ENCODE measurements around the gene CDH13.
A peak's percentile ranks its signal among the peaks of the same experiment; 100 is the strongest.

CDH13 gene

GRCh38 chr16:83682116-83682867, 1055.5 kb downstream of the CDH13 start:
- no peaks in the 10 kb centered on the region for H3K9me3 ChIP-seq (ENCODE audit: control insufficient read depth, low read length)
- H2AFZ ChIP-seq (ENCODE audit: low read depth, low read length) = no peak overlapping the region
- H4K8ac ChIP-seq (ENCODE audit: low read length) = no peak overlapping the region
- H3K18ac ChIP-seq (ENCODE audit: low read depth in 1 of 2, low read length in 2 of 2) = peak overlapping the region in 1 of 2 experiments; percentile 37
- no peak overlapping the region for H3K23ac ChIP-seq (ENCODE audit: low read length in 2 of 2)
- no peaks in the 10 kb centered on the region for H3K79me1 ChIP-seq (replicated peaks; ENCODE audit: low read length, poor library complexity, severe bottlenecking)
- H2AK5ac ChIP-seq (ENCODE audit: low read length, severe bottlenecking) = no peak overlapping the region
- peaks cover 0 to 21% of the 10 kb centered on the region in 2 experiments for H3K27me3 ChIP-seq (ENCODE audit: control insufficient read depth in 1 of 2, insufficient read depth in 1 of 2, low read length in 2 of 2)
- WGBS = 69% methylated on average over 12 of the region's 13 CpGs
- peak overlapping the region in 1 of 2 experiments; percentile 60 for H2BK12ac ChIP-seq (ENCODE audit: low read length in 2 of 2)
- no peak overlapping the region for H3K4me3 ChIP-seq (ENCODE audit: insufficient read depth in 1 of 2, low read depth in 1 of 2, low read length in 2 of 2)
- H2BK120ac ChIP-seq (ENCODE audit: low read depth, low read length) = no peak overlapping the region
- no peak overlapping the region for H3K27ac ChIP-seq (ENCODE audit: low read length, poor library complexity, severe bottlenecking)
- no peak overlapping the region for H3K4ac ChIP-seq (ENCODE audit: low read depth in 1 of 2, low read length in 2 of 2)
- H3K14ac ChIP-seq (ENCODE audit: low read length in 2 of 2) = no peak overlapping the region
- peaks cover 0 to 3% of the 10 kb centered on the region in 2 experiments for H3K36me3 ChIP-seq (ENCODE audit: control insufficient read depth in 1 of 2, insufficient read depth in 2 of 2, low read depth in 1 of 2, low read length in 2 of 2)
- no peak overlapping the region for H2BK5ac ChIP-seq (ENCODE audit: low read depth, low read length, poor library complexity, severe bottlenecking)
- H3K4me2 ChIP-seq (ENCODE audit: low read length, poor library complexity, severe bottlenecking) = no peak overlapping the region
- H2BK15ac ChIP-seq (ENCODE audit: low read depth, poor library complexity, severe bottlenecking) = peak overlapping the region; percentile 26
- H3K4me1 ChIP-seq (ENCODE audit: control insufficient read depth, insufficient read depth, low read depth, low read length) = peaks cover 7% of the 10 kb centered on the region
- no peak overlapping the region for H4K91ac ChIP-seq (ENCODE audit: low read length)
- H3K9ac ChIP-seq (ENCODE audit: low read length) = no peak overlapping the region
- peak; percentile 31 for DNase-seq

GRCh38 chr16:83682868-83683235, 1056.1 kb downstream of the CDH13 start:
- peaks cover 8% of the 10 kb centered on the region for H3K4me1 ChIP-seq (ENCODE audit: control insufficient read depth, insufficient read depth, low read depth, low read length)
- H3K27me3 ChIP-seq (ENCODE audit: control insufficient read depth in 1 of 2, insufficient read depth in 1 of 2, low read length in 2 of 2) = peaks cover 0 to 21% of the 10 kb centered on the region in 2 experiments
- H3K79me1 ChIP-seq (replicated peaks; ENCODE audit: low read length, poor library complexity, severe bottlenecking) = no peaks in the 10 kb centered on the region
- H3K9me3 ChIP-seq (ENCODE audit: control insufficient read depth, low read length) = no peaks in the 10 kb centered on the region
- H3K27ac ChIP-seq (ENCODE audit: low read length, poor library complexity, severe bottlenecking) = no peak overlapping the region
- H2BK120ac ChIP-seq (ENCODE audit: low read depth, low read length) = no peak overlapping the region
- H3K36me3 ChIP-seq (ENCODE audit: control insufficient read depth in 1 of 2, insufficient read depth in 2 of 2, low read depth in 1 of 2, low read length in 2 of 2) = peaks cover 0 to 3% of the 10 kb centered on the region in 2 experiments
- H4K8ac ChIP-seq (ENCODE audit: low read length) = no peak overlapping the region
- no peak overlapping the region for H3K14ac ChIP-seq (ENCODE audit: low read length in 2 of 2)
- no peak overlapping the region for H3K4ac ChIP-seq (ENCODE audit: low read depth in 1 of 2, low read length in 2 of 2)
- no peak overlapping the region for H3K9ac ChIP-seq (ENCODE audit: low read length)
- no peak overlapping the region for H2BK15ac ChIP-seq (ENCODE audit: low read depth, poor library complexity, severe bottlenecking)
- peak; percentile 27 for DNase-seq
- 25% methylated on average over 7 of the region's 7 CpGs for WGBS
- peak overlapping the region in 1 of 2 experiments; percentile 60 for H2BK12ac ChIP-seq (ENCODE audit: low read length in 2 of 2)
- H2AK5ac ChIP-seq (ENCODE audit: low read length, severe bottlenecking) = no peak overlapping the region
- H3K18ac ChIP-seq (ENCODE audit: low read depth in 1 of 2, low read length in 2 of 2) = peak overlapping the region in 1 of 2 experiments; percentile 37
- H2BK5ac ChIP-seq (ENCODE audit: low read depth, low read length, poor library complexity, severe bottlenecking) = no peak overlapping the region
- H3K4me2 ChIP-seq (ENCODE audit: low read length, poor library complexity, severe bottlenecking) = no peak overlapping the region
- H3K4me3 ChIP-seq (ENCODE audit: insufficient read depth in 1 of 2, low read depth in 1 of 2, low read length in 2 of 2) = no peak overlapping the region
- no peak overlapping the region for H4K91ac ChIP-seq (ENCODE audit: low read length)
- H2AFZ ChIP-seq (ENCODE audit: low read depth, low read length) = no peak overlapping the region
- no peak overlapping the region for H3K23ac ChIP-seq (ENCODE audit: low read length in 2 of 2)

GRCh38 chr16:83685615-83686165, 1058.9 kb downstream of the CDH13 start:
- DNase-seq = no peak
- Histone ChIP-seq H3K18ac (ENCODE audit: low read depth in 1 of 2, low read length in 2 of 2) (no peak overlapping the region), H3K27ac (ENCODE audit: low read length, poor library complexity, severe bottlenecking) (no peak overlapping the region), H2BK12ac (ENCODE audit: low read length in 2 of 2) (no peak overlapping the region), H3K23ac (ENCODE audit: low read length in 2 of 2) (no peak overlapping the region), H3K4ac (ENCODE audit: low read depth in 1 of 2, low read length in 2 of 2) (no peak overlapping the region), H3K14ac (ENCODE audit: low read length in 2 of 2) (no peak overlapping the region), H3K27me3 (ENCODE audit: control insufficient read depth in 1 of 2, insufficient read depth in 1 of 2, low read length in 2 of 2) (peaks cover 0 to 24% of the 10 kb centered on the region in 2 experiments), H2AK5ac (ENCODE audit: low read length, severe bottlenecking) (no peak overlapping the region), H3K9ac (ENCODE audit: low read length) (no peak overlapping the region), H2BK15ac (ENCODE audit: low read depth, poor library complexity, severe bottlenecking) (no peak overlapping the region), H4K8ac (ENCODE audit: low read length) (no peak overlapping the region), H3K4me2 (ENCODE audit: low read length, poor library complexity, severe bottlenecking) (no peak overlapping the region), H4K91ac (ENCODE audit: low read length) (no peak overlapping the region), H3K9me3 (ENCODE audit: control insufficient read depth, low read length) (no peaks in the 10 kb centered on the region), H2BK120ac (ENCODE audit: low read depth, low read length) (no peak overlapping the region), H3K4me3 (ENCODE audit: insufficient read depth in 1 of 2, low read depth in 1 of 2, low read length in 2 of 2) (no peak overlapping the region), H3K4me1 (ENCODE audit: control insufficient read depth, insufficient read depth, low read depth, low read length) (peaks cover 14% of the 10 kb centered on the region), H2AFZ (ENCODE audit: low read depth, low read length) (no peak overlapping the region), H3K79me1 (replicated peaks; ENCODE audit: low read length, poor library complexity, severe bottlenecking) (no peaks in the 10 kb centered on the region), H2BK5ac (ENCODE audit: low read depth, low read length, poor library complexity, severe bottlenecking) (no peak overlapping the region), H3K36me3 (ENCODE audit: control insufficient read depth in 1 of 2, insufficient read depth in 2 of 2, low read depth in 1 of 2, low read length in 2 of 2) (no peaks in the 10 kb centered on the region)
- 93% methylated on average over 7 of the region's 8 CpGs for WGBS

GRCh38 chr16:83686726-83687125, 1060.0 kb downstream of the CDH13 start:
- Histone ChIP-seq H3K4me1 (ENCODE audit: control insufficient read depth, insufficient read depth, low read depth, low read length) (peaks cover 16% of the 10 kb centered on the region), H3K9ac (ENCODE audit: low read length) (no peak overlapping the region), H3K18ac (ENCODE audit: low read depth in 1 of 2, low read length in 2 of 2) (no peak overlapping the region), H3K36me3 (ENCODE audit: control insufficient read depth in 1 of 2, insufficient read depth in 2 of 2, low read depth in 1 of 2, low read length in 2 of 2) (no peaks in the 10 kb centered on the region), H2BK15ac (ENCODE audit: low read depth, poor library complexity, severe bottlenecking) (no peak overlapping the region), H3K27me3 (ENCODE audit: control insufficient read depth in 1 of 2, insufficient read depth in 1 of 2, low read length in 2 of 2) (peaks cover 0 to 23% of the 10 kb centered on the region in 2 experiments), H2BK120ac (ENCODE audit: low read depth, low read length) (no peak overlapping the region), H3K4me2 (ENCODE audit: low read length, poor library complexity, severe bottlenecking) (no peak overlapping the region), H4K8ac (ENCODE audit: low read length) (no peak overlapping the region), H2BK5ac (ENCODE audit: low read depth, low read length, poor library complexity, severe bottlenecking) (no peak overlapping the region), H3K4me3 (ENCODE audit: insufficient read depth in 1 of 2, low read depth in 1 of 2, low read length in 2 of 2) (no peak overlapping the region), H3K14ac (ENCODE audit: low read length in 2 of 2) (no peak overlapping the region), H3K79me1 (replicated peaks; ENCODE audit: low read length, poor library complexity, severe bottlenecking) (no peaks in the 10 kb centered on the region), H2AK5ac (ENCODE audit: low read length, severe bottlenecking) (no peak overlapping the region), H3K4ac (ENCODE audit: low read depth in 1 of 2, low read length in 2 of 2) (no peak overlapping the region), H4K91ac (ENCODE audit: low read length) (no peak overlapping the region), H2AFZ (ENCODE audit: low read depth, low read length) (no peak overlapping the region), H2BK12ac (ENCODE audit: low read length in 2 of 2) (no peak overlapping the region), H3K23ac (ENCODE audit: low read length in 2 of 2) (no peak overlapping the region), H3K9me3 (ENCODE audit: control insufficient read depth, low read length) (no peaks in the 10 kb centered on the region), H3K27ac (ENCODE audit: low read length, poor library complexity, severe bottlenecking) (no peak overlapping the region)
- DNase-seq = no peak
- 100% methylated on average over 2 of the region's 3 CpGs for WGBS
